ENCODE results near the gene FSTL5.

DNA sequence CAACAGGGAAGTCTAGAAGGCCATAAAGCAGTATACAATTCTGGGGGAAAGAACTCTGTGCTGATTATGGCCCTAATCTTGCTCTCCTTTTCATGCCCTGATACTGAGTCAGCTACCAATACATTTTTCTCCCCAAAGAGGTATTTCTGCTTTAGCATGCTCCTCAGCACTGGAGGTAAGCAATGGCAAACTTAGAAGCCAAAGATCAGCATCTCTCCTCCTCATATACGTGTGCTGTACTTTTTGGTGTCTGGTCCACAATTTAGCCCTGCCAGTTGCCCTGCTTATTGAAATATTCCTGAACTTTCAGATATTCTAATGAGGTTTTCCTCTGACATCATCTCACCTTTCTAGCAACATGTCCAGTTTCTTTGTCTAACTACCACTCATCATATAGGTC lies 226.2 kb downstream of the FSTL5 start:
- TF ChIP-seq ZFX (IDR thresholded peaks at IDR 0.05; ENCODE audit: borderline replicate concordance), result no peak
- TF ChIP-seq, protein P1, sequence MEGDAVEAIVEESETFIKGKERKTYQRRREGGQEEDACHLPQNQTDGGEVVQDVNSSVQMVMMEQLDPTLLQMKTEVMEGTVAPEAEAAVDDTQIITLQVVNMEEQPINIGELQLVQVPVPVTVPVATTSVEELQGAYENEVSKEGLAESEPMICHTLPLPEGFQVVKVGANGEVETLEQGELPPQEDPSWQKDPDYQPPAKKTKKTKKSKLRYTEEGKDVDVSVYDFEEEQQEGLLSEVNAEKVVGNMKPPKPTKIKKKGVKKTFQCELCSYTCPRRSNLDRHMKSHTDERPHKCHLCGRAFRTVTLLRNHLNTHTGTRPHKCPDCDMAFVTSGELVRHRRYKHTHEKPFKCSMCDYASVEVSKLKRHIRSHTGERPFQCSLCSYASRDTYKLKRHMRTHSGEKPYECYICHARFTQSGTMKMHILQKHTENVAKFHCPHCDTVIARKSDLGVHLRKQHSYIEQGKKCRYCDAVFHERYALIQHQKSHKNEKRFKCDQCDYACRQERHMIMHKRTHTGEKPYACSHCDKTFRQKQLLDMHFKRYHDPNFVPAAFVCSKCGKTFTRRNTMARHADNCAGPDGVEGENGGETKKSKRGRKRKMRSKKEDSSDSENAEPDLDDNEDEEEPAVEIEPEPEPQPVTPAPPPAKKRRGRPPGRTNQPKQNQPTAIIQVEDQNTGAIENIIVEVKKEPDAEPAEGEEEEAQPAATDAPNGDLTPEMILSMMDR (IDR thresholded peaks at IDR 0.05), result no peak
